Colonic mucosa (tissue), 4 donors: ENCODE measurements around the gene C10orf71. TPM values are rescaled to one million over a fixed set of nuclear protein-coding genes. Genes with fewer than 3 reads are reported as not detected.

Source experiments
- DNase-seq: peaks from one replicate; pipeline ENCODE4 v3.0.0-alpha.2; 2020
- H3K27ac ChIP-seq: fragments of 200-600 bp; one replicate; pipeline ENCODE4 v1.8.0; 2021
- H3K27me3 ChIP-seq: fragments of 200-600 bp; one replicate; pipeline ENCODE4 v1.8.0; 2021
- H3K36me3 ChIP-seq: fragments of 200-600 bp; one replicate; pipeline ENCODE4 v1.8.0; 2021
- H3K4me1 ChIP-seq: fragments of 200-600 bp; one replicate; pipeline ENCODE4 v1.8.0; 2021; ENCODE audit warnings: mild to moderate bottlenecking
- H3K4me3 ChIP-seq: fragments of 200-600 bp; one replicate; pipeline ENCODE4 v1.8.0; 2021
- H3K9ac ChIP-seq, 2 donors: one replicate each; pipeline ENCODE4 v1.7.0; 2013; ENCODE audit warnings: control low read depth in 2 of 2, low read depth in 2 of 2, low read length in 2 of 2
- H3K9me3 ChIP-seq: fragments of 200-600 bp; one replicate; pipeline ENCODE4 v1.8.0; 2021
- intact Hi-C: fragments of 100-400 bp; cut with DNase I; formaldehyde crosslinking; loops from one replicate; pipeline ENCODE4 v1.14.1; 2022
- total RNA-seq, 2 donors: library from RNA; stranded (reverse); fragmentation: NEBNext Ultra II Directional in 1 of 2; extraction: Animal tissue kit (Norgen Biotek cat#: 25700) in 1 of 2; gene quantifications; one replicate each; pipeline ENCODE4 v1.2.1, GENCODE V29; 2021
- TF ChIP-seq, protein P1 (sequence below): fragments of 200-600 bp; IDR thresholded peaks from one replicate; pipeline ENCODE4 v1.8.0; 2022; ENCODE audit warnings: antibody characterized with exemption, mild to moderate bottlenecking
- donor health status: healthy.
- donor health status: DM: no; HTN: no; CAD: no.
- donor health status: DM: no; HTN: no; CAD: no.

Gene C10orf71
- total RNA-seq, 2 donors from 2014 or later, result not detected

DNA sequence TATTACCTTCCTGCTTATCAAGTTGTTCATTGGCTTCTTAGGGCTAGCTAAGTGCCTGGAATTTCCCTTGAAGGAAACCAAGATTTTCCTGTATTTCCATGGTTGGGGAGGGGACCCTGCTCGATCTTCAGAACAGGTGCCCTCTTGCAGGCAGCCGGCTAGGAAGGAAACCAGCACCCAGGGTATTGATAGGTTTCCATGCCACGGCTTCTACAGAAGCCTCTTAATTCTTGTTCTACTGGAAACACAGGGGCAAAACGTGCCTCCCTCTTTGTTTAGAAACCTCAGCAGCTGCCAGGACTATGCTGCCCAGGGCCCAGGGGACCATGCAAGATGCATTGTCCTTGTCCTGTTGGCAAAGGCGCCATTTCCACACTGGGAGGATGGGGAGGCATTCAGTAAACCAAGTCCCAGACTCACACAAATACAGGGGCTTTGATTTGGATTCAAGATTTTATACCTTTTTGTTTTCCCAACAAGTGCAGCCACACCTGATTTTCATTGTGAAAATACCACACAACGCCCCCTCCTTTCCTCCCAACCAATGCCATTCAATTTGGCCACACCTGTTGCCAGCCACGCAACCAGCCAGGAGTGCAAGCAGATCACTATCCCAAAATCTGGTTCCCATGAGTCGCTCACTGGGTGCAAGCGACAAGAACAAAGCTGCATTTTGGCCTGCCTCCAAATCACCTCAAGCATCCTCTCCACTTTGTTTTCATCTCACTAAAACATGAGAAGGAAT lies 29.6 kb downstream of the C10orf71 start:
- intact Hi-C loops, result no loop called here
- DNase-seq, result no peak
- Histone ChIP-seq H3K27ac (no peak overlapping the region), H3K36me3 (no peaks in the 10 kb centered on the region), H3K4me3 (no peak overlapping the region), H3K9ac (no peak overlapping the region), H3K27me3 (no peaks in the 10 kb centered on the region), H3K4me1 (no peaks in the 10 kb centered on the region), H3K9me3 (no peaks in the 10 kb centered on the region)
- TF ChIP-seq, protein P1, sequence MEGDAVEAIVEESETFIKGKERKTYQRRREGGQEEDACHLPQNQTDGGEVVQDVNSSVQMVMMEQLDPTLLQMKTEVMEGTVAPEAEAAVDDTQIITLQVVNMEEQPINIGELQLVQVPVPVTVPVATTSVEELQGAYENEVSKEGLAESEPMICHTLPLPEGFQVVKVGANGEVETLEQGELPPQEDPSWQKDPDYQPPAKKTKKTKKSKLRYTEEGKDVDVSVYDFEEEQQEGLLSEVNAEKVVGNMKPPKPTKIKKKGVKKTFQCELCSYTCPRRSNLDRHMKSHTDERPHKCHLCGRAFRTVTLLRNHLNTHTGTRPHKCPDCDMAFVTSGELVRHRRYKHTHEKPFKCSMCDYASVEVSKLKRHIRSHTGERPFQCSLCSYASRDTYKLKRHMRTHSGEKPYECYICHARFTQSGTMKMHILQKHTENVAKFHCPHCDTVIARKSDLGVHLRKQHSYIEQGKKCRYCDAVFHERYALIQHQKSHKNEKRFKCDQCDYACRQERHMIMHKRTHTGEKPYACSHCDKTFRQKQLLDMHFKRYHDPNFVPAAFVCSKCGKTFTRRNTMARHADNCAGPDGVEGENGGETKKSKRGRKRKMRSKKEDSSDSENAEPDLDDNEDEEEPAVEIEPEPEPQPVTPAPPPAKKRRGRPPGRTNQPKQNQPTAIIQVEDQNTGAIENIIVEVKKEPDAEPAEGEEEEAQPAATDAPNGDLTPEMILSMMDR, result no peak

DNA sequence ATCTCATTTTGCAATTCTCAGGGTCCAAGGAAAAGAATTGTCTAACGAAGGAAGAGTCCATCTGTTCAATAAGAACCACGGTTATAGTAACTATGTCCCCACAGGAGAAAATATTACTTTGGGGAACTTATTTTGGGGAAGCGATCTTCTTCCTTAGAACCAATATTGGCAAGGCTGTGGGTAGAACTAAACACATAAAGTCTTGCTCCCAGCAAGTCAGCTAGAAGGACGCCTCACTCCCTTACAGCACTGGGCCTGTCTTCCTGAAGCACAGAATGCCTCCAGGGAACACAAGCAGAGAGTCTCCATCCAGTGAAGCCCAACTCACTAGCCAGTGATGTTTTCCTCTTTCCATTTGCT lies 30.2 kb downstream of the C10orf71 start:
- intact Hi-C loops, result no loop called here
- TF ChIP-seq, protein P1, result no peak
- no peak overlapping the region for H3K4me3 ChIP-seq
- no peaks in the 10 kb centered on the region for H3K36me3 ChIP-seq
- H3K4me1 ChIP-seq, result no peaks in the 10 kb centered on the region
- H3K27me3 ChIP-seq, result no peaks in the 10 kb centered on the region
- DNase-seq, result no peak
- no peaks in the 10 kb centered on the region for H3K9me3 ChIP-seq
- no peak overlapping the region for H3K27ac ChIP-seq
- H3K9ac ChIP-seq, result no peak overlapping the region

DNA sequence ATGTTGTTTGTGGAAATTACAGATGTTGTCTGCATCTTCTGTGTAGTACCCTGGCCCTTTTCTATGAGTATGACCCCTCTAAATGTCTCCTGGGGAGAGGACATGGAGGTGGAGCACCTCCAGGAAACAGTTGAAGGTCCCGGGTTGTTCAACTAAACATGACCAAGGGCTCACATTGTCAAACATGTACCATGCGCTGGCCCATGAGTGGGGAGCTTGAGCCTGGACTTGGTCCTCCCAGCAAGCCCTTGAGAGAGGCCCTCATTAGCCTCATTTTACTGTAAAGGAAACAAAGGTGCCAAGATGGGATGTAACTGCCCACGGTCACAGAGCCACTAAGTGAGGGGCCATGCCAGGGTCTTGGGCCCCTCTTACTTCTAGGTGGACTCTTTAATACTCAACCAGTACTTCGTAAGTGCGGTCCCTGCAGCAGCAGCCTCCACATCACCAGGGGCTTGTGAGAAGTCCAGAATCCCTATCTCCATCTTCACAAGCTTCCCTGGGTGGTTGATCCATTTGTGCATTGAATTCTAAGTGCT lies 31.2 kb downstream of the C10orf71 start:
- Histone ChIP-seq H3K27ac (no peak overlapping the region), H3K27me3 (no peaks in the 10 kb centered on the region), H3K9ac (no peak overlapping the region), H3K4me1 (no peaks in the 10 kb centered on the region), H3K9me3 (no peaks in the 10 kb centered on the region), H3K4me3 (no peak overlapping the region), H3K36me3 (no peaks in the 10 kb centered on the region)
- TF ChIP-seq, protein P1, result no peak
- peak; percentile 4 for DNase-seq
- intact Hi-C loops, result no loop called here

DNA sequence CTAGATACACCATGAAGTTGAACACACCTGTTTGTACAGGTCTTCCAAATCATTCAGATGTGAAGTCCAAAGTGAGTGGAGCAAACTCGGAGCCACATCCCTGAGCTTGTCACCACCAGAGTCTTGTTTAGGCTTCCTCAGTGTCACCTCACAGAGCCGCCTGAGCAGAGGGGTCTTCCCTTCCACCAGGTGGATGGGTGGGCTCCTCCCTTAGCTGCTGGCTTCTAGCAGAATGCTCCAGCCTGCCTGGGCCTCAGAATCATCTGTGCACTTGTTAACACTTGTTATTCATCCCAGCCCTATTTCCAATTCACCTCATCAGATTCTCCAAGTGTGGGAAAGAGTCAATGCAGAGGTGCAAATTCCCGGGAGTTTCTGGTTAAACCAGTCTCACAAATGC lies 32.5 kb downstream of the C10orf71 start:
- TF ChIP-seq, protein P1, result no peak
- intact Hi-C loops, result no loop called here
- no peak for DNase-seq

DNA sequence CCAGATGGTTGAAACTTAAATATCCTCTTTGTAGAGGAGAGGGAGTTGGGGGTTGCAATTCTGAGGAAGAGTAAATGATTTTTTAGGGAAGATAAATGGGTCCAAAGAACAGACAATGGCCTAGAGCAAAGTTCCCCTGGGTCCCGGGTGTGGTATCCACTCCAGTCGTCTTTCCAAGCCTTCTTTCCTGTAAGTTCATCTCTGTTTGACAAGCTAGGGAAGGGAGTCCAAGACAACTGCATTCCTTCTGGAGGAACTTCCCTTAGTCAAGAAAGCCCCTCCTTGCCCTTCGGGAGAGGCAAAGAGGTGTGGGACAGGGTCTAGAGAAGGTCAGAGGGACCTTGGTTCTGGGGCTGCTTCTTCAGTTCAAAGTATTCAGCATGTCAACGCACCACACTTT lies 33.4 kb downstream of the C10orf71 start:
- intact Hi-C loops, result no loop called here
- Histone ChIP-seq H3K9ac (no peak overlapping the region), H3K9me3 (no peaks in the 10 kb centered on the region), H3K27ac (no peak overlapping the region), H3K36me3 (no peaks in the 10 kb centered on the region), H3K4me3 (no peak overlapping the region), H3K27me3 (no peaks in the 10 kb centered on the region), H3K4me1 (no peaks in the 10 kb centered on the region)
- no peak for DNase-seq
- TF ChIP-seq, protein P1, result no peak

More for the DNA sequence above, 32.5 kb downstream of the C10orf71 start:
- Histone ChIP-seq H3K9ac (no peak overlapping the region), H3K9me3 (no peaks in the 10 kb centered on the region), H3K4me3 (no peak overlapping the region), H3K27ac (no peak overlapping the region), H3K4me1 (no peaks in the 10 kb centered on the region), H3K36me3 (no peaks in the 10 kb centered on the region), H3K27me3 (no peaks in the 10 kb centered on the region)
